Measurements from ENCODE around the gene MCRS1.

Gene MCRS1

DNA sequence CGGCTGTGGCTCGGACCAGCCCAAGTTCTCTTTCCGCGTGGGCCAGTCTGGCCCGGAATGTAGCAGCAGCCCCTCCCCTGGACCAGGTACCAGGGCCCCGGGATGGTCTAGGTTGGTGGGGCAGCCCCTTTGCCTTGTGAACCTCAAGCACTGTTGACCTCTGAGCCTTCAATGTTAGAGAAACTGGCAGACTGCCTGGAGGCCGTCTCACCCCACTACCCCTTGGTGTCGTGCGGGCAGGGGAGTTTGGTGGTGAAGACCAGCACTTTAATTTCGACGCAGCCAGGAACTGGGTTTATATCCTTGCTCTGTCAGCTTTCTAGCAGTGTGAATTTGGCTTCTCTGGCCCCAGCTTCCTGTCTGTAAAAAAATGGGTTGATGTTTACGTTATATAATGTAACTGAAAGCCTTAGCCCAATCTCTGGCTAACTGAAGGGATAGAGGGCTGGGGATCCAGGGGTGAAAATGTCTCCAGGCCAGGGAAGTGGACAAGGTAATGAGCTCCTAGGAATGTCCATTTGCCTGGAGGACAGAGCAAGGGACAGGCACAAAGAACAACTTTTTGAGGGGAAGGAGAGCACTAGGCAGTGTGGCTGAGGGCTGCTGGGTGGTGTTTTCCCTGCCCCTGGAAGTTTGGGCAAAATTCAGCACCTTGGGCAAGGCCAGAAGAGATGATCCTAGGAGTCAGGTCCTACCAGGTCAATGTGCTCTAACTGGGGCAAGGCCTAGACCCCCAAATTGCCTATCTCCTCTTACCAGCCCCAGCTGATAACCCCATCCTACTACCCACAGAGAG, 11.4 kb downstream of the MCRS1 start:
- DNase-seq (ENCODE audit: low read depth) = no peak

DNA sequence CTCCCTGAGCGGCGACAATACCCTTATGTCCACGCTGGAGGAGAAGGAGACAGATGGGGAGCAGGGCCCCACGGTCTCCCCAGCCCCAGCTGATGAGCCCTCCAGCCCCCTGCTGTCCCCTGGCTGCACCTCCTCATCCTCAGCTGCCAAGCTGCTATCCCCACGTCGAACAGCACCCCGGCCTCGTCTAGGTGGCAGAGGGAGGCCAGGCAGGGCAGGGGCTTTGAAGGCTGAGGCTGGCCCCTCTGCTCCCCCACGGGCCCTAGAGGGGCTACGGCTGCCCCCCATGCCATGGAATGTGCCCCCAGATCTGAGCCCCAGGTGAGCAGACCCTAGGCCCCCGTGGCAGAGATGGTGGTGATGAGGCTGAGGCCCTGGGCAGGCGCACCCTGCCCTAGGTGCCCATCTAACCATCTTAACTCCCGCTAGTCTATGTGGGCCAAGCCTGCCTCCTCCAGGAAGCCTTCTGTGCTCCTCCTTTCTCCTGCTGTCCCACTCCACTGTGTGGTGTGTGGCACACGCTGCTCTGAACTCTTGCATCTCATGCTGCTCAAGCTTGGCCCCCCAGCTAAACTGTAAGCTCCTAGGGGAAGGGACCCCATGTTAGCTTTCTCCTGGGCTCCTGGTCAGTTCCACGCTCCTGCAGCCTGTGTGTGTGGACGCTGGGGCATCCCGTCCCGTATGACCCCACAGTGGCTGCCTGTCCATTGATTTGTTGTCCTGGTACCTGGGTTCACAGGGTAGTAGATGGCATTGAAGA, 12.1 kb downstream of the MCRS1 start:
- no peak for DNase-seq (ENCODE audit: low read depth)

DNA sequence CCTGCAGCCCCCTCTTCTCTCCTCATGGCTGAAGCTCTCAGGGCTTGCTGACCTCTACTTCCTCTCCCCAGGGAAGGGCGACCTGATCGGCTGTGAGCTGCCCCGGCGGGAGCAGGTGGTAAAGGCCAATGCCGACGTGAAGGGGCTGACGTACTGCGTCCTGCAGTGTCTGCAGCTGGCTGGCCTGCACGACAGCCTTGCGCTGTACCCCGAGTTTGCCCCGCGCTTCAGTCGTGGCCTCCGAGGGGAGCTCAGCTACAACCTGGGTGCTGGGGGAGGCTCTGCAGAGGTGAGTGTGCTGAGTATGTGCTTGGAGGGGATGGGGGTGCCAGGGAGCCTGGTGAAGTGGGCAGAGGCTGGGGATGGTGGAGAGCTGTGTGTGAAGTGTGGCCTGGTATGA, 13.7 kb downstream of the MCRS1 start:
- DNase-seq (ENCODE audit: low read depth) = no peak

DNA sequence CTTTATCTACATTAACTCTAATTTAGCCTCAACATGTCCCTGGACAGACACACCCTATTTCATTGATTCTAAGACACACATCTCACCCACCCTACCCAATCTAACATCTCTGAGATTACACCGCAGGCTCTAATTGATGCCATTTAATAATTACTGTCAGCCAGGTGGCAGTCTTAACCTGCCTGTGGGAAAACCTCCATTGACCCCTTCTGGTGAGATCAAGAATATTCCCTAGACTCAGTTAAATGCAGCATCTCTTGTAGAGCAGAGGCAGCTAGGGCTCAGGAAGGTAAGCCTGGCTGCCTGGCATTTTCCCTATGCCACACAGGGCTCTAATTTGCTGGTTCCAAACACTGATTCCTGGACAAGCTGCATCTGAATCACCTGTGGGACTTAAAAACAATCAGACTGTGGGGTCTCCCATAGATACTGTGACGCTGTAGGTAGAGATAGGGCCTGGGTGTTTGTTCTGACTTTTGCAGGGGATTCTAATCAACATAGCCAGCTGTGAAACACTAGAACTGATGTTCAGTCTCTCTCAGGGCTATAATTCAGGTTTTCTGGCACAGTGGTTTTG, 14.3 kb downstream of the MCRS1 start:
- DNase-seq (ENCODE audit: low read depth) = no peak

DNA sequence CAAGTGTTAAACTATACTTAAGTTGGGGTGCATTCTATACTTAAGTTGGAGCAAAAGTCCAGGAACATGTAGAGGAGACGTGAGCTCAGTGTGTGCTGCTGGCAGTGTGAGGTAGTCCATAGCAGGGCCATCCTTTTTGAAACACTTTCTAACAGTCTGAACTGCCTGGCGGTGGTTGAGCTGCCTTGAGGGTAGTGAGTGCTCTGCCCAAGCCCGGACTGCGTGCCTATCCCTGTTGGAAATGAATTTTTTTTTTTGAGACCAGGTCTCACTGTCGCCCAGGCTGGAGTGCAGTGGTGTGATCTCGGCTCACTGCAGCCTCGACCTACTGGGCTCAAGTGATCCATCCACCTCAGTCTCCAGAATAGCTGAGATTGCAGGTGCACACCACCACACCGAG, 15.0 kb downstream of the MCRS1 start:
- no peak for DNase-seq (ENCODE audit: low read depth)

DNA sequence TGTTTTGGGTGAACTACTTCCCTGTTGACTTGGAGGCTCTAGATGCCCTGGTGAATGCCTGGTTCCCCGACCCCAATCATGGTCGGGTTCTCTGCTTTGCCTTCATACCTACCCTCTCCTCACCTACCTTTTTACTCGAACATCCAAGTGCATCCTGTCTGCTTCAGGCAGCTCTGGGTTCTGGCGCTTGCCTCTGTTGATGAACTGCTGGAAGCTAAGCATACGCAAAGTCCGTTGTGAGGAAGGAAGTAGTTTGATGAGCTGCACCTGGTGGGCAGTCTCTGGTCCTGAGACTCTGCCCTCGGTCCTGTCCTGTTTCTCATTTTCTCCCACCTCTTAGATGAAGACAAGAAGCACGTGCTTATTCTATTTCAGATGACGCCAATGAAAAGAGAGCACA, 15.5 kb downstream of the MCRS1 start:
- no peak for DNase-seq (ENCODE audit: low read depth)

DNA sequence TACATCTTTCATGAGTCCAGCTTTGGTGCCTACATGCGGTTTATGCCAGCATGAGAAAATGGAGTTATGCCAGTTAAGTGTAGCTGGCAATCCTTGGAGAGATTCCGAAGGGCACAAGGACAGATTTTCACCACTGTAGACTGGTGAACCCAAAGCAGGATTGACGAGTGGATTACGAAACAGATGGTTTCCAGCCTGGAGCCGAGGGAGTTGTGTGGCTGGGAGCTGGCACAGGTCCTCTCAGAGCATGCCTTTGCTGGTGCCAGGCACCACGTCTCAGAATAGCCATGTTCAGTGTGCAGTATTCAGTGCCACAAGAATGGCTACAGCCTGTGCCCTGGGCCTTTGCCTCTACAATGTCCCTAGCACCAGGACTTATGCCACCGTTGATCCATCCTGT, 15.9 kb downstream of the MCRS1 start:
- no peak for DNase-seq (ENCODE audit: low read depth)

DNA sequence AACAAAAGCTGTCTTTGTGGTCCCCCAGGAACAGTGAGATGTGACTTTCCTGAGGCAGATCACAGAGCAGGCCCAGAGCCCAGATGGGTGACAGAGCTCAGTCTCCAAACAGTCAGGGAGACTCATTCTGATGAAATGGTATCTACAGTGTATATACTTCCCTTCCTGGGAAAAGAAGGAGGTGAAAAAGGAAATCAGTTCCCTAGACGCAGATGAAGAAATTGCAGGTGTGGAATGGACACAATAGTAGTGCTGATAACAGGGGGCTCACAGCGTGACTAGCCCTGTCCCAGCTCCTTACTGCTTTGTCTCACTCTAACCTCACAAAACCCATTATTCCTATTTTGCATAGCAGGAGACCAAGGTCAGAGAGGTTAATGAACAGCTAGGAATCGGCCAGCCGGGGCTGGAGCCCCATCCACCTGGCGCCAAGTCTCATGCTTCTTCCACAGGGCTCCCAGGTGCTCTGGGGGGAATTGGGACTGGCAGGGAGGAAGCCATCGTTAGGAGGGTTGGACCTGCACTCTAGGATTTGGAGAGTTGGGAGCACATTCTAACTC, 17.2 kb downstream of the MCRS1 start:
- DNase-seq (ENCODE audit: low read depth) = no peak

DNA sequence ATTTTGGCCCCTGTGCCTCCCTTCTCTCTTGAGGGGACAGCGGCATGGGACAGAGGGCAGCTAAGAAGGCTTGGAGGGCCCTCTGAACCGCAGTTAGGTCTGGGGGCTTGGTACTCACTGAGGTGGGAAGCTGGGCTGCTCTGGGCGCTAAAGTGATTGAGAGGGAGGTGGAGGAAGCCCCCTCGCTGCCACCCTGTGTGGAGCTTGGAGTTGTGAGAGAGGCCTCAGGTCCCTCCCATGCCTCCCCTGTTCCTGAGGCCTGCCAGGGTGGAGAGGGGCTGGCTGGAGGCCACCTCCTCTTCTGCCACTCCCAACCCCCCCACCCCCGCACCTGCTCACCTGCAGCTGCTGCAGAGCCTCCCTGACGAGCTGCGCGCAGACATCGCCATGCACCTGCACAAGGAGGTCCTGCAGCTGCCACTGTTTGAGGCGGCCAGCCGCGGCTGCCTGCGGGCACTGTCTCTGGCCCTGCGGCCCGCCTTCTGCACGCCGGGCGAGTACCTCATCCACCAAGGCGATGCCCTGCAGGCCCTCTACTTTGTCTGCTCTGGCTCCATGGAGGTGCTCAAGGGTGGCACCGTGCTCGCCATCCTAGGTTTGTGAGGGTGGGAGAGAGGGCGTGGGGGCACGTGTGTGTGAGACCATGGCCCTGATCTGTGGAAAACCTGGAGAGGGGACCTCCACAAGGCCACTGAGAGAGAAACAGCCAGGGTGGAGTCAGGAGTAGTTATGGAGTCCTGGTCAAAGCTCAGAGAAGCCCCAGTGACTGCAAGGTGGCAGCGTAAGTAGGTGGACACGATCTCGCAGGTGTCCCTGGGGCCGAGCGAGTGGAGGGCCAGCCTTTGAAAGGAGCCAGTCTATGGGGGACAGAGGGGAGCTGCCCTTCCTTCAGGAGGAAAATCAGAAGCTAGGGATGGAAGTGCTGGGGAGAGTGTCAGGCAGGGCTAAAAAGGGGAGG, 17.9 kb downstream of the MCRS1 start:
- DNase-seq (ENCODE audit: low read depth) = no peak

DNA sequence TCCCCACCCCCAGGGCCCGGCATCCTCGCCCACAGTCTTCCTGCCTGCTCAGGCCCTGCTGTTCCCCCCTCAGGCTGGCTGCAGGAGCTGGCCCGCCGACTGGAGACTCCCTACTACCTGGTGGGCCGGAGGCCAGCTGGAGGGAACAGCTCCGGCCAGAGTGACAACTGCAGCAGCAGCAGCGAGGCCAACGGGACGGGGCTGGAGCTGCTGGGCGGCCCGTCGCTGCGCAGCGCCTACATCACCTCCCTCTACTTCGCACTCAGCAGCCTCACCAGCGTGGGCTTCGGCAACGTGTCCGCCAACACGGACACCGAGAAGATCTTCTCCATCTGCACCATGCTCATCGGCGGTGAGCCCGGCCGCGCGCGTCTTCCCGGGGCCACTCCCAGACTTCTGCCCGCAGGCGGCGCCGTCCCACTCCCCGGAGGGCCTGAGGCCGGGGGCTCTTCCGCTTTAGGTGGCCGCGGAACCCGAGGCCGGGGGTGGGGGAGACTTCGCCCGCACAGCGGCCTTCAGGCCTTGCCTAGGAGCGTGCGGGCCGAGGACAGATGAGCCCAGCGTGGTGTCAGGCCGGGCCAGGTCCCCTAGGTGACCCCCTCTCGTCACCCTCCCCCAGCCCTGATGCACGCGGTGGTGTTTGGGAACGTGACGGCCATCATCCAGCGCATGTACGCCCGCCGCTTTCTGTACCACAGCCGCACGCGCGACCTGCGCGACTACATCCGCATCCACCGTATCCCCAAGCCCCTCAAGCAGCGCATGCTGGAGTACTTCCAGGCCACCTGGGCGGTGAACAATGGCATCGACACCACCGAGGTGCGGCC, 18.9 kb downstream of the MCRS1 start:
- DNase-seq (ENCODE audit: low read depth) = no peak

DNA sequence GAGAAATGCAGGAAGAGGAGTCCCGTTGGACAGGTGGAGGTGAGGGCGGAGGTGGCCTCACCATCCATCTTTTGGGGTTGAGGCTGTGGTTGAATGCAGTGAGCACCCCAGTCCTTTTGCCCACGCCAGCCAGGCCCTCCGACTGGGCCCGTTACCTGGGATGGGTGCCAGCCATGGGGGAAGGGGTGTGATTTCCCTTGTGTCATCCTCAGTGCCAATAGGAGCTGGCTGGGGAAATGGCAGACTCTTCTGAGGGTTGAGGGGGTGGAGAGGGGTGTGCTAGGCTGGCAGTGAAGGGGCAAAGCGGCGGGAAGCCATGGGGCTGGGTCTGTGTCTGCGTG, 19.5 kb downstream of the MCRS1 start:
- no peak for DNase-seq (ENCODE audit: low read depth)

DNA sequence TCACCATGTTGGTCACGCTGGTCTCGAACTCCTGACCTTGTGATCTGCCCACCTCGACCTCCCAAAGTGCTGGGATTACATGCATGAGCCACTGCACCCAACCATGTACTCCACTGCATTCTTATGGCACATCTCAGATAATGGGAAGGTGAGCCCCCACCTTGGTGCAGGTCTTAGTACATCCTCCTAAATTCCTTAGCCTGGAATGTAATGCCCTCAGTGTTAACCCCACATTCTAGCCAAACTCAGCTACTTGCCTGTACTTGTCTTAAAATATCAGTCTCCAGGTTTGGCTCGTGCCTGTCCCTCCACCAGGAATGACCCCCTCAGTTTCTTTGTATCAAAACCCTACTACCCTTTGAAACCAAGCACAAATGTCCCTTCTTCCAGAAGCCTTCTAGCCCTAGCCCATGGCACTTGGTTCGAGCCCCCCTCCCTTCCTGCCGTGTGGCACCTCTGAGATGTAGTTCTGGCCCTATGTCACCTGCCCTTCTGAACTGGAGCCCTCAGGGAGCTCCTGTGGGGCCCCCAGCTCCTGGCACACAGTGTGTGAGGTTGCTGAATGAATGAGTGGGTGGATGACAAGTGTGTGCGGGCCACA, 20.8 kb downstream of the MCRS1 start:
- DNase-seq (ENCODE audit: low read depth) = no peak

DNA sequence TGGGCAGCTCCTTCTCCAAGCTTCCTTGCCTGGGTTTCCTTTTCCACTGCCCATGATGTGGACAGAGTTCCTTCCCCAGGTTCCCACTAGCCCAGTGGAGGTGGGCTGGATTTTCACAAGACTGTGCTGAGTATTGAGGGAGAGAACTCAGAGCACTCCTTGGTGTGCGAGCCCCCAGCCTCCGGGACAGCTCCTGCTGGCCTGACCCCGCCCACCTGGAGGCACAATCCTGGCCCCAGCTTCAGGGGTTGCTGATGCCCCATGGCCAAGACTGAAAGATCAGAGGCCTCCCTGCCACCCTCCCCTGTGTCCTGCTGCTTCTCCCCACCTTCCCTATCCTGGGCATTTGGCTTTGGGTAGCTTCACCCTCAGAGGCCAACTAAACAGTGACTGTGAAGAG, 21.5 kb downstream of the MCRS1 start:
- no peak for DNase-seq (ENCODE audit: low read depth)

DNA sequence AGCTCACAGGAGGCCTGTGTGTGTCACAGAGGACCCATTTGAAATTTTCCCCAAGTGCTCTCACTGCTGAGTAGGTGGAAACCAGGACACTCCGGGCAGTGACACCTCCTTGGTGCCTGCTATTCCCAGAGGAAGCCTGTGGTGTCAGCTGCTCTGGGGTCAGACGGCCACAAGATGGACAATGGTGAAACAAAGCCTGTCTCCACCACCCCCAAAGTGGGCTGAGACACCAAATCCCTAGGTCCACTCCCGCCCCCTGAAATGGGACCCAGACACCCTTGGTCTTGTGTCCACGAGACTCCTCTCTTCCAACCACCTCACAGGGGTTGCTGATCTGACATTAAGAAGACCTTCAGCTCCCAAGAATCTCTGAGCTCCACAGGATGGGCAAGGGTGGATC, 22.1 kb downstream of the MCRS1 start:
- DNase-seq (ENCODE audit: low read depth) = no peak

DNA sequence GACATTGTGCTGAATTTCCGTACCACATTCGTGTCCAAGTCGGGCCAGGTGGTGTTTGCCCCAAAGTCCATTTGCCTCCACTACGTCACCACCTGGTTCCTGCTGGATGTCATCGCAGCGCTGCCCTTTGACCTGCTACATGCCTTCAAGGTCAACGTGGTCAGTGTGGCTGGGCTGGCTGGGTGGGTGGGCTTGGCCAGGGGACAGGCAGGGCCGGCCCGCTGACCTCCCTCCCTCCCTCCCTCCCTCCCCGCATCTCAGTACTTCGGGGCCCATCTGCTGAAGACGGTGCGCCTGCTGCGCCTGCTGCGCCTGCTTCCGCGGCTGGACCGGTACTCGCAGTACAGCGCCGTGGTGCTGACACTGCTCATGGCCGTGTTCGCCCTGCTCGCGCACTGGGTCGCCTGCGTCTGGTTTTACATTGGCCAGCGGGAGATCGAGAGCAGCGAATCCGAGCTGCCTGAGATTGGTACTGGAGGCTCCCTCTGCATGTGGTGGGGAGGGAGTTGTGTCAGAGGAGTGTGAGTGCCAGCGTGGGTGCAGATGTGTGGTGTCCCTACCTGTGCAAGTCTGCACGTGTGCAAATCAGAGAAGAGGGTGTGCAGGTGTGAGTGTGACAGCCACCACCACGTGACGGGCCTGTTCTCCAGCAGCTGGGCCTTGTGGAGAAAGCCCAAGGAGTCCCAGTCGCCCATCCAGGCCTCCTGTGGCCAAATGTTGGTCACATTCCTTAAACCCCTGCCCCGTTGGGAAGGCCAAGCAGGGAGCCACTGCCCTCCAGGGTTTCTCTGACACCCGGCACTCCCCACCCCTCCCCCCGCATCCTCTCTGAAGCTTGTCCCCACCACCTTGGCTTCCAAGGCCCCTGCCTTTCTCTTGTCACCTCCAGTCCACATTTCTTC, 23.8 kb downstream of the MCRS1 start:
- DNase-seq (ENCODE audit: low read depth) = no peak

DNA sequence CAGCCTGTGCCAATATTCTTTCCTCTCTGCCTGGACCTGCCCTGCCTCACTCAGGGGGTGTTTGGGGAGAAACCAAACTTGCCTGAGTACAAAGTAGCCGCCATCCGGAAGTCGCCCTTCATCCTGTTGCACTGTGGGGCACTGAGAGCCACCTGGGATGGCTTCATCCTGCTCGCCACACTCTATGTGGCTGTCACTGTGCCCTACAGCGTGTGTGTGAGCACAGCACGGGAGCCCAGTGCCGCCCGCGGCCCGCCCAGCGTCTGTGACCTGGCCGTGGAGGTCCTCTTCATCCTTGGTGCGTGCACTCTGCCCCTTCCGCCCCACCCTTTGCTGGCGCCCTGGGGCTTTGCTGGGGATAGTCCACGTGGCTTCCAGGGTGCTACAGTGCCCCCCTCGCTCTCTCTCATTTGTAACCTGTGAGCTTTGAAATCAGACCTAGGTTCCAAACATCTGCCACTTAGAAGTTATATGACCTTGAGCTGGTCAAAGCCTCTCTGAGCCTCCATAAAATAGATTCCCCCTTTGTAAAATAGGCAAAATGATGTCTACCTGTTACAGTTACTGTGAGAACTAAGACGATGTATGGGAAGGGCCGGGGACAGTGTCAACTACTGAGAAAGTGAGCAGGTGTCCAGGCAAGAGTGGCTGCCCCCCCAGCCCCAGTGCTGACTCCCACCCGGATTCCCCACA, 24.6 kb downstream of the MCRS1 start:
- no peak for DNase-seq (ENCODE audit: low read depth)

DNA sequence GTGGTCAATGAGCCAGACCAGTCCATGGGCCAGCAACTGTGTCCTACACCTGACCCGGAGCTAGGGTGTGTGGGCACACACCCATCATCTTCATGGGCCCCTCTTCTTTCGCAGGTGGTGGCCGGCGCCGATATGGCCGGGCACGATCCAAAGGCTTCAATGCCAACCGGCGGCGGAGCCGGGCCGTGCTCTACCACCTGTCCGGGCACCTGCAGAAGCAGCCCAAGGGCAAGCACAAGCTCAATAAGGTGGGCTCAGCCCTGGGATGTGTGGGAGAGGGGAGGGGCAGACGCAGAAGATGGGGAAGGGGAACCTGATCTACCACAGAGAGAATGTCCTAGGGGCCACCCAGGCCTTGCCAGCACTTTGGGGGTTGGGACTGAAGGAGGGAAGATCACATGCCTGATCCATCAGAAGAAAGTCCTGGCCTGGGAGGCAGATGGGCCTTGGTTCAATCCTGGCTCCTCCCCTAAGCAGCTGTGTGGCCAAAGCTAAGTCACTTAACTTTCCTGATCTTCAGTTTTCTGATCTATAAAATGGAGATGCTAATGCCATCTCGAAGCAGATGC, 25.3 kb downstream of the MCRS1 start:
- no peak for DNase-seq (ENCODE audit: low read depth)

DNA sequence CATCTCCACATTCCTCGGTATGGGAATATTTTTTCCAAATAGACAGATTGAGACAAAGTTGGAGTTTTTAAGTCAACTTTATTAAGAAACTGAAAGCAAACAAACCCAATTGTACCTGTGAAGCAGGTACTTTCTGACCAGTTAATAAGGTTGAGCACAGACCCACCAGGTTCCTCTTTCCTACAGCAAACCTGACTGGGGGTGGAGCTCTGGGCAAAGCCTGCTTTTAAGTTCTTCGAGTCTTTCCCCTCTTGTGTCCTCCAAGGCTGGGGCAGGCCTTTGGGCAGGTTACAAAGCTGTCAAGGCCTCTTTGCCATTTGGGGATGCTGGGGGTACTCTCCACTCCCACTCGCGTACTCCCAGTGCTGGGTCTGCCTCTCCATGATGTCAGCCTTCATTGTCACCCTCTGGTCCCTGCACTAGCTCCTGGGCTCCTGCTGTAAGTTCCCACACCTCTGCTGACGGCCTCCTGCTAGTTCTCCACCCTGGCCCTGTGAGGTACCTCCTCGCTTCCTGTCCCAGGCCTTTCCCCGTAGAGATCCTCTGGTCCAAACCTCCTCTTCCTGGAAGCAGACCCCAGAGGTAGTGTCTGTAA, 25.9 kb downstream of the MCRS1 start:
- no peak for DNase-seq (ENCODE audit: low read depth)
